GM13977 (cell line): ENCODE results near the gene PIP5K1C.

Experiments
- DNase-seq: peaks from one replicate; pipeline ENCODE4 v3.0.0; 2012; ENCODE audit warnings: low spot score
- CTCF ChIP-seq: IDR thresholded peaks from 2 replicates; pipeline ENCODE4 v1.5.1; 2012; ENCODE audit warnings: mild to moderate bottlenecking, control low read depth; ENCODE audit not compliant: insufficient read depth; ENCODE audit errors: extremely low read depth, missing control alignments
- in situ Hi-C: fragments of 300-500 bp; cut with MboI; formaldehyde crosslinking; loops from one replicate; pipeline ENCODE4 v1.12.0; 2022; ENCODE audit warnings: low sequenced_read_pairs, low pct_unique_long_range_greater_than_20kb, mixed read lengths, inconsistent platforms; ENCODE audit not compliant: unreplicated experiment

The PIP5K1C gene

GRCh38 chr19:3710265-3710812, 10.1 kb upstream of the PIP5K1C start:
- no peak for TF ChIP-seq CTCF
- in situ Hi-C loops: no loop called here
- DNase-seq: no peak

- DNase-seq: no peak
- TF ChIP-seq CTCF: no peak
- in situ Hi-C loops: no loop called here
These were observed 8.1 kb upstream of the PIP5K1C start, which contains the start of gene TJP3 for GRCh38 chr19:3708207-3708931. TSS of gene TJP3 (plus strand) at chr19:3708384. CDS start at chr19:3728433, 20,049 bp downstream.

GRCh38 chr19:3707868-3708206, 7.6 kb upstream of the PIP5K1C start:
- DNase-seq: no peak
- no peak for TF ChIP-seq CTCF
- in situ Hi-C loops: no loop called here

- in situ Hi-C loops: loop anchor here (5.0 kb wide), 1 partner anchor 39 kb away; no protein-coding TSS in a partner anchor
- DNase-seq: no peak
- TF ChIP-seq CTCF: no peak
These were observed 932 bp upstream of the PIP5K1C start for GRCh38 chr19:3701200-3701599.

GRCh38 chr19:3699741-3700241, 477 bp downstream of the PIP5K1C start:
- DNase-seq: peak; percentile 65
- in situ Hi-C loops: loop anchor here (5.0 kb wide), 1 partner anchor 37 kb away; no protein-coding TSS in a partner anchor
- TF ChIP-seq CTCF: peak; percentile 1

- in situ Hi-C loops: no loop called here
- DNase-seq: peak; percentile 65
- TF ChIP-seq CTCF: peak; percentile 14
These were observed 1.1 kb downstream of the PIP5K1C start for GRCh38 chr19:3698974-3699740.
